ENCODE data around the gene TMEM253. TPM values are rescaled to one million over a fixed set of nuclear protein-coding genes. Genes with fewer than 3 reads are reported as not detected.
A peak's percentile ranks its signal among the peaks of the same experiment; 100 is the strongest.

Gene TMEM253
- total RNA-seq, 2 donors from 2014 or later, result not detected

GRCh38 chr14:21098892-21099595, 1.8 kb upstream of the TMEM253 start:
- intact Hi-C loops (cut with DNase I), result no loop called here
- no peak for DNase-seq (ENCODE audit: low spot score)

- intact Hi-C loops (cut with DNase I), result no loop called here
- DNase-seq (ENCODE audit: low spot score), result no peak
Measured at GRCh38 chr14:21099596-21099985, 1.3 kb upstream of the TMEM253 start.

- intact Hi-C loops (cut with DNase I), result no loop called here
- no peak for DNase-seq (ENCODE audit: low spot score)
Measured at GRCh38 chr14:21101802-21102413, 1.0 kb downstream of the TMEM253 start.

- intact Hi-C loops (cut with DNase I), result no loop called here
- DNase-seq (ENCODE audit: low spot score), result no peak
Measured at GRCh38 chr14:21102521-21103410, 1.9 kb downstream of the TMEM253 start.

- no peak for DNase-seq (ENCODE audit: low spot score)
- intact Hi-C loops (cut with DNase I), result no loop called here
Measured at GRCh38 chr14:21103411-21103709, 2.5 kb downstream of the TMEM253 start.

GRCh38 chr14:21103710-21104447, 3.0 kb downstream of the TMEM253 start:
- intact Hi-C loops (cut with DNase I), result no loop called here
- peak; percentile 99 for DNase-seq (ENCODE audit: low spot score)

GRCh38 chr14:21104448-21105060, 3.7 kb downstream of the TMEM253 start:
- intact Hi-C loops (cut with DNase I), result loop anchor here (5.0 kb wide), 2 partner anchors 32 to 37 kb away; partner anchors contain the start of gene ARHGEF40 (in 1 of the 2)
- DNase-seq (ENCODE audit: low spot score), result peak; percentile 93

- DNase-seq (ENCODE audit: low spot score), result no peak
- intact Hi-C loops (cut with DNase I), result loop anchor here (5.0 kb wide), 2 partner anchors 33 to 38 kb away; partner anchors contain the start of gene ARHGEF40 (in 1 of the 2)
Measured at GRCh38 chr14:21105095-21105494, 4.2 kb downstream of the TMEM253 start.

- intact Hi-C loops (cut with DNase I), result loop anchor here (5.0 kb wide), 2 partner anchors 34 to 39 kb away; partner anchors contain the start of gene ARHGEF40 (in 1 of the 2)
Measured at GRCh38 chr14:21106176-21106497, 5.3 kb downstream of the TMEM253 start.

GRCh38 chr14:21106498-21107282, 5.8 kb downstream of the TMEM253 start:
- peak; percentile 91 for DNase-seq (ENCODE audit: low spot score)
- intact Hi-C loops (cut with DNase I), result loop anchor here (5.0 kb wide), 2 partner anchors 34 to 39 kb away; partner anchors contain the start of gene ARHGEF40 (in 1 of the 2)

More at GRCh38 chr14:21106176-21106497, 5.3 kb downstream of the TMEM253 start:
- DNase-seq (ENCODE audit: low spot score), result no peak

GRCh38 chr14:21107283-21107800, 6.5 kb downstream of the TMEM253 start:
- peak; percentile 85 for DNase-seq (ENCODE audit: low spot score)
- intact Hi-C loops (cut with DNase I), result loop anchor here (5.0 kb wide), 2 partner anchors 35 to 40 kb away; partner anchors contain the start of gene ARHGEF40 (in 1 of the 2)

- intact Hi-C loops (cut with DNase I), result loop anchor here (5.0 kb wide), 2 partner anchors 36 to 41 kb away; partner anchors contain the start of gene ARHGEF40 (in 1 of the 2)
- DNase-seq (ENCODE audit: low spot score), result no peak
Measured at GRCh38 chr14:21108791-21109190, 7.9 kb downstream of the TMEM253 start.

GRCh38 chr14:21109377-21110138, 8.7 kb downstream of the TMEM253 start:
- intact Hi-C loops (cut with DNase I), result loop anchor here (5.0 kb wide), 2 partner anchors 37 to 42 kb away; partner anchors contain the start of gene ARHGEF40 (in 1 of the 2)
- no peak for DNase-seq (ENCODE audit: low spot score)

- intact Hi-C loops (cut with DNase I), result no loop called here
- DNase-seq (ENCODE audit: low spot score), result no peak
Measured at GRCh38 chr14:21112255-21112654, 11.4 kb downstream of the TMEM253 start.

- intact Hi-C loops (cut with DNase I), result no loop called here
- DNase-seq (ENCODE audit: low spot score), result no peak
Measured at GRCh38 chr14:21113369-21113768, 12.5 kb downstream of the TMEM253 start.

- DNase-seq (ENCODE audit: low spot score), result no peak
- intact Hi-C loops (cut with DNase I), result no loop called here
Measured at GRCh38 chr14:21118933-21119332, 18.1 kb downstream of the TMEM253 start.

- no peak for DNase-seq (ENCODE audit: low spot score)
- intact Hi-C loops (cut with DNase I), result no loop called here
Measured at GRCh38 chr14:21120686-21121085, 19.8 kb downstream of the TMEM253 start.
